PFSK-1 (cell line): ENCODE measurements around the gene HHIPL1.

ENCODE experiments used
- FOXP2 ChIP-seq: optimal IDR thresholded peaks from 2 replicates; pipeline ENCODE3; 2011; ENCODE audit warnings: borderline replicate concordance, control low read depth, inconsistent platforms; ENCODE audit not compliant: insufficient read depth; ENCODE audit errors: extremely low read length, extremely low read depth
- POLR2AphosphoS5 ChIP-seq: IDR thresholded peaks from 2 replicates; pipeline ENCODE4 v1.6.1; 2012; ENCODE audit warnings: low read depth, mild to moderate bottlenecking, control low read depth, low read length, moderate library complexity
- REST ChIP-seq, 2 experiments: IDR thresholded peaks; 2 replicates each; pipeline versions ENCODE4 v1.6.1 to v1.8.0; 2011 to 2012; ENCODE audit warnings: low read depth in 2 of 2, low read length in 2 of 2, control low read depth in 1 of 2, inconsistent platforms in 1 of 2, mild to moderate bottlenecking in 1 of 2, moderate library complexity in 1 of 2; ENCODE audit not compliant: insufficient read depth in 1 of 2
- SIN3A ChIP-seq: IDR thresholded peaks from 2 replicates; pipeline ENCODE4 v1.6.1; 2012; ENCODE audit warnings: mild to moderate bottlenecking, low read length, moderate library complexity, borderline replicate concordance; ENCODE audit not compliant: insufficient read depth
- TAF1 ChIP-seq: IDR thresholded peaks from 2 replicates; pipeline ENCODE4 v1.6.1; 2012; ENCODE audit warnings: low read length, control low read depth, borderline replicate concordance; ENCODE audit not compliant: insufficient read depth

The HHIPL1 gene

GRCh38 chr14:99681101-99681831, 36.3 kb downstream of the HHIPL1 start:
- TF ChIP-seq POLR2AphosphoS5 (no peak), REST (IDR thresholded peaks at IDR 0.05; ENCODE audit: insufficient read depth in 1 of 2, low read depth in 2 of 2, low read length in 2 of 2) (no peak), FOXP2 (no peak), TAF1 (no peak), SIN3A (no peak)

- no peak for TF ChIP-seq REST (IDR thresholded peaks at IDR 0.05; ENCODE audit: insufficient read depth in 1 of 2, low read depth in 2 of 2, low read length in 2 of 2)
These were observed 36.9 kb downstream of the HHIPL1 start for GRCh38 chr14:99681832-99682148.

- peak; percentile 45 for TF ChIP-seq FOXP2
- TF ChIP-seq POLR2AphosphoS5 = no peak
- TF ChIP-seq SIN3A = no peak
These were observed 38.1 kb downstream of the HHIPL1 start for GRCh38 chr14:99682809-99683618.

- TF ChIP-seq FOXP2 (peak; percentile 21), REST (IDR thresholded peaks at IDR 0.05; ENCODE audit: insufficient read depth in 1 of 2, low read depth in 2 of 2, low read length in 2 of 2) (no peak), SIN3A (0 out of 2 replicates have a peak, but pooled peaks have one; percentile 18)
These were observed 38.9 kb downstream of the HHIPL1 start, which contains the start of gene CYP46A1 for GRCh38 chr14:99683619-99684409. Gene CYP46A1, plus strand, starts transcription at chr14:99684298. Its CDS starts 120 bp downstream, at chr14:99684418.

GRCh38 chr14:99684410-99684934, 39.5 kb downstream of the HHIPL1 start:
- TF ChIP-seq POLR2AphosphoS5 (no peak), SIN3A (no peak), TAF1 (no peak), REST (IDR thresholded peaks at IDR 0.05; ENCODE audit: insufficient read depth in 1 of 2, low read depth in 2 of 2, low read length in 2 of 2) (no peak), FOXP2 (no peak)
